ENCODE data around the gene RANGAP1.

DNA sequence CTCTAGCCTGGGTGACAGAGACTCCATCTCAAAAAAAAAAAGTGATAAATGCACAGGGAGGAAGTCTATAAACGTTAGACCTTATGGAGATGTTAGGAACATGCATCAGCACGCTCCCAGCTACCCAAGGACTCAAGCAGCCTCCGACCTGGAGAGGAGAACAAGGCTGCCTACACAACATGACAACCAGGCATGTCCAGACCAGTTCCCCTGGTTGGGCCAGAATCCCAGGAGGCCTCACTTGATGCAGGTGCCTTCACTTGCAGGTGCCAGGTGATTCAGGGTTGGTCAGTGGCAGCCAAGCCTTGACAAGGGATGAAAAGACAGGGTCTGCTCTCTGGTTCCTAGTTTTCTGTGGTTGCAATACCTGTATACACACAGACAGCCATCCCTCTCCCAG is 5.9 kb downstream of the RANGAP1 start:
- TF ChIP-seq, protein P1, sequence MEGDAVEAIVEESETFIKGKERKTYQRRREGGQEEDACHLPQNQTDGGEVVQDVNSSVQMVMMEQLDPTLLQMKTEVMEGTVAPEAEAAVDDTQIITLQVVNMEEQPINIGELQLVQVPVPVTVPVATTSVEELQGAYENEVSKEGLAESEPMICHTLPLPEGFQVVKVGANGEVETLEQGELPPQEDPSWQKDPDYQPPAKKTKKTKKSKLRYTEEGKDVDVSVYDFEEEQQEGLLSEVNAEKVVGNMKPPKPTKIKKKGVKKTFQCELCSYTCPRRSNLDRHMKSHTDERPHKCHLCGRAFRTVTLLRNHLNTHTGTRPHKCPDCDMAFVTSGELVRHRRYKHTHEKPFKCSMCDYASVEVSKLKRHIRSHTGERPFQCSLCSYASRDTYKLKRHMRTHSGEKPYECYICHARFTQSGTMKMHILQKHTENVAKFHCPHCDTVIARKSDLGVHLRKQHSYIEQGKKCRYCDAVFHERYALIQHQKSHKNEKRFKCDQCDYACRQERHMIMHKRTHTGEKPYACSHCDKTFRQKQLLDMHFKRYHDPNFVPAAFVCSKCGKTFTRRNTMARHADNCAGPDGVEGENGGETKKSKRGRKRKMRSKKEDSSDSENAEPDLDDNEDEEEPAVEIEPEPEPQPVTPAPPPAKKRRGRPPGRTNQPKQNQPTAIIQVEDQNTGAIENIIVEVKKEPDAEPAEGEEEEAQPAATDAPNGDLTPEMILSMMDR (IDR thresholded peaks at IDR 0.05): no peak
- no peak for TF ChIP-seq POLR2A (IDR thresholded peaks at IDR 0.05)
